SK-N-SH treated with all-trans-retinoic acid at 6 μM for 48 hours (cell line): ENCODE data around the gene OBP2A.
"Not testable (repeated sequence)": the region's sequence is repeated elsewhere in the genome, so short reads cannot be mapped to it uniquely, and the experiment has no call there.

Source experiments
- ATAC-seq: fragments of 200-7000 bp; cut with Tn5 transposase; 3 replicates; pipeline ENCODE4 v1.9.1; 2020; ENCODE audit warnings: mild to moderate bottlenecking, moderate library complexity
- BACH2 ChIP-seq: fragments of 250-450 bp; sonication (Bioruptor Pico); IDR thresholded peaks from 2 replicates; pipeline ENCODE4 v1.9.0; 2021; ENCODE audit warnings: mild to moderate bottlenecking, borderline replicate concordance
- CSDC2 ChIP-seq: fragments of 250-450 bp; sonication (Bioruptor Pico); IDR thresholded peaks from 2 replicates; pipeline ENCODE4 v1.5.0; 2020; ENCODE audit warnings: mild to moderate bottlenecking, moderate library complexity
- ESRRG ChIP-seq: fragments of 250-450 bp; sonication (Bioruptor Pico); IDR thresholded peaks from 2 replicates; pipeline ENCODE4 v1.6.1; 2021; ENCODE audit warnings: mild to moderate bottlenecking
- SNAI2 ChIP-seq: fragments of 250-450 bp; sonication (Bioruptor Pico); IDR thresholded peaks from 2 replicates; pipeline ENCODE4 v1.5.0; 2020; ENCODE audit warnings: mild to moderate bottlenecking, moderate library complexity
- TCF4 ChIP-seq: fragments of 250-450 bp; sonication (Bioruptor Pico); IDR thresholded peaks from 2 replicates; pipeline ENCODE4 v1.8.0; 2021; ENCODE audit warnings: mild to moderate bottlenecking, moderate library complexity, borderline replicate concordance
- TOX ChIP-seq: fragments of 250-450 bp; sonication (Bioruptor Pico); IDR thresholded peaks from 2 replicates; pipeline ENCODE4 v1.8.0; 2021; ENCODE audit warnings: mild to moderate bottlenecking, moderate library complexity, borderline replicate concordance
- TSHZ2 ChIP-seq: fragments of 250-450 bp; sonication (Bioruptor Pico); IDR thresholded peaks from 2 replicates; pipeline ENCODE4 v1.5.0; 2020; ENCODE audit warnings: mild to moderate bottlenecking, moderate library complexity
- ZFP3 ChIP-seq: fragments of 250-450 bp; sonication (Bioruptor Pico); IDR thresholded peaks from 2 replicates; pipeline ENCODE4 v1.5.0; 2020; ENCODE audit warnings: mild to moderate bottlenecking, moderate library complexity
- ZFP30 ChIP-seq: fragments of 450-650 bp; formaldehyde crosslinking; IDR thresholded peaks from 2 replicates; pipeline ENCODE4 v1.5.0; 2022; ENCODE audit warnings: mild to moderate bottlenecking, moderate library complexity
- ZNF70 ChIP-seq: fragments of 450-650 bp; formaldehyde crosslinking; IDR thresholded peaks from 2 replicates; pipeline ENCODE4 v1.5.0; 2020; ENCODE audit warnings: mild to moderate bottlenecking, moderate library complexity
- TF ChIP-seq, protein P1 (sequence below): fragments of 250-450 bp; sonication (Bioruptor Pico); IDR thresholded peaks from 2 replicates; pipeline ENCODE4 v1.5.1; 2021; ENCODE audit warnings: mild to moderate bottlenecking, moderate library complexity
- TF ChIP-seq, protein P2 (sequence below): fragments of 250-450 bp; sonication (Bioruptor Pico); IDR thresholded peaks from 2 replicates; pipeline ENCODE4 v1.5.1; 2020; ENCODE audit warnings: low read depth, mild to moderate bottlenecking, moderate library complexity

The OBP2A gene

DNA sequence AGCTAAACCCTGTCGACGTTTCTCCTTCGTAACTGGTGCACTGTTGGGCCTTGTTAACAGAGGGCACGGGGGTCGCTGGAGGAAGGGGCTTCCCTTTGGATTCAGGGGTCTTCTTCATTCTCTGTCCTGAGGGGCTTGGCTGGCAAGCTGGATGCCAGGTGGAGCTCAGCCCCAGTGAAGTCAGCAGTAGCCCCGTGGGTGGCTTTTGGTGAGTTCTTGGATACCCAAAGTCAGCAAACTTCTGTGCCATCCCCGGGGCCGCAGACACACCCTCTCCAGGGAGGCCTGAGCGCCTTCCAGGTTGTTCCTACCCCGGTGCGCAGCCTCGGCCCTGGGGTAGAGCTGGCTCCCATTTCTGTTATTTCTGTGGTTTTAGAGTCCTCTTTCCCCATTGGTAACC is 12.3 kb upstream of the OBP2A start:
- TF ChIP-seq ZFP3 (CRISPR knock-in tag) (no peak), ZNF70 (no peak)
- ATAC-seq, result no peak

DNA sequence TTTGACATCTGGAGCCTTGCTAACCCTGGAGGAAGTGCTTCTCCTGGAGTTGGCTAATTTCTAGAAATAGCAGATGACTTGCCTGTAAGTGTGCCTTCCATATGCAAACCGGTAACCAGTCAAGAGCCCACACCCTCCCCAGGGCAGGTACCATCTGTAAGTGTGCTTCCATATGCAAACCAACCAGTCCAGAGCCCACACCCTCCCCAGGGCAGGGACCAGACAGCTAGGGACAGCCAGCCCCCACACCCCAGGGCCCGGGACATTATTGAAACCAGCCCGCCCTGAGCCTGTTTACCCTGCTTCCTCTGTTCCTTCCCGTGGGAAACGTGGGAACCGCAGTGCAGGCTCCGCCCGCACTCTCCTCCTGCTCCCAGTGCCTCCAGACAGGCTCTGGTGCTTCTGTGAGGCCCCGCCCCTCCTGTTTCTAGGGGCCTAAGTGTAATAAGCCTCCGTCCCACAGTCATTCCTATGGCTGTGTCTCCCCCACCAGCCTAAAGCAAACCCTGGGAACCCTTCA is 11.7 kb upstream of the OBP2A start:
- ATAC-seq, result not testable (repeated sequence)

DNA sequence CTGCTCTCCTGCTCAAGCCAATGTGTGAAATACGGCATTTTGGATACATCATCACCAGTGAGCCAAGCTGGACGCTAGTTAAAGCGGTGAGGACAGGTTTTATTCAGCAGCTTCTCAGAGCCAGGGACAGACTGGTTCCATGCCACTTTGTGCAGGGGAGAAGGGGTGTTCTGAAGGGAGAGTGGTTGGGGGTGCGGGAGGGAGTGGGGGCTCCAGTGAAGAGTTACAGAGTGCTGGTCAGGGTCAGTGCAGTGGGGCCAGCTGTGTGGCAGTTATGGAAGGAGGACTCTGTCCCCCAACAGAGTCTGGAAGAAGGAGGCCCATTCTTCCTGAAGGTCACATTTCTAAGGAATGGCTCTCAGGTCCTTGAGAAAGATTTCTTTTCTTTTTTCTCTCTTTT is 11.1 kb upstream of the OBP2A start:
- not testable (repeated sequence) for ATAC-seq

DNA sequence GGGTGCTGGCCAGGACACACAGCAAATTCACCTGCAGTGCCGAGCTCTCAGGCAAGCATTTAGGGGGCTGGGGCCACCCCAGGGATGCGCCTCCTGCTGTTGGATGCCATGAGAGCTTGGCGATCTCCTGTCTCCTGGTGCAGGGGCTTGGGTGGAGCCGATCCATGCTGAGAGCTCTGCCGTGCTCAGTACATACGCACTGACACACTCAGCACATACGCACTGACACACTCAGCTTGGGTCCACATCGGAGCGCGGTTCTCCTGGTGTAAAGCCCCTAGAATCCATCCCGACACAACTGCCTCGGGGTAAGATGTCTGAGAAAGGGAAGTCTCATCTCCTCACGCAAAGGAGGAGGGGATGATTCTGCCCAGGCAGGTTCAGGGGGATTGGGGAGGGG is 10.3 kb upstream of the OBP2A start:
- ATAC-seq, result not testable (repeated sequence)

DNA sequence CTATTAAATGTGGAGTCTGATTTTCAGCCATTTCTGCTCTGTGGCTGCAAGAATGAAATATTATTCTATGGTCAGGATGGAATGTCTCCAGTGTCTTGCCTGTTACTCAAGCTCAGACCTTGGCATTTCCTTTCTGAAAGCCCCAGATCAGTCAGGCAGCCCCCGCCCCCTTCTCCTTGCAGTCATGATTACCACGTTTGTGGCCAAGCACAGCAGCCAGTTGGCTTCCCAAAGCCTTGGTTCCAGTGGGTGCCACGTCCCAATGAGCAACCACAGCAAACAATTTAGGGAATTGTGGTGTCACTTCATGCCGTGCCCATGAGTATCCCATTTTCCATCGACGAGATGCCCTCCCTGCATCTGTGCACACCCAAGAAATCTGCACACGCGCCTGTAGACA is 9.7 kb upstream of the OBP2A start:
- TF ChIP-seq, protein P1, sequence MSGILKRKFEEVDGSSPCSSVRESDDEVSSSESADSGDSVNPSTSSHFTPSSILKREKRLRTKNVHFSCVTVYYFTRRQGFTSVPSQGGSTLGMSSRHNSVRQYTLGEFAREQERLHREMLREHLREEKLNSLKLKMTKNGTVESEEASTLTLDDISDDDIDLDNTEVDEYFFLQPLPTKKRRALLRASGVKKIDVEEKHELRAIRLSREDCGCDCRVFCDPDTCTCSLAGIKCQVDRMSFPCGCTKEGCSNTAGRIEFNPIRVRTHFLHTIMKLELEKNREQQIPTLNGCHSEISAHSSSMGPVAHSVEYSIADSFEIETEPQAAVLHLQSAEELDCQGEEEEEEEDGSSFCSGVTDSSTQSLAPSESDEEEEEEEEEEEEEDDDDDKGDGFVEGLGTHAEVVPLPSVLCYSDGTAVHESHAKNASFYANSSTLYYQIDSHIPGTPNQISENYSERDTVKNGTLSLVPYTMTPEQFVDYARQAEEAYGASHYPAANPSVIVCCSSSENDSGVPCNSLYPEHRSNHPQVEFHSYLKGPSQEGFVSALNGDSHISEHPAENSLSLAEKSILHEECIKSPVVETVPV, result no peak
- TF ChIP-seq TSHZ2 (CRISPR knock-in tag), result no peak
- no peak for TF ChIP-seq SNAI2 (CRISPR knock-in tag)
- TF ChIP-seq ZFP30, result no peak
- no peak for TF ChIP-seq ZFP3 (CRISPR knock-in tag)
- TF ChIP-seq CSDC2 (CRISPR knock-in tag), result no peak
- no peak for TF ChIP-seq ESRRG
- no peak for TF ChIP-seq ZNF70
- TF ChIP-seq TOX (CRISPR knock-in tag), result no peak
- TF ChIP-seq, all 23 proteins: peak for 0
- ATAC-seq, result no peak

- not testable (repeated sequence) for ATAC-seq
Observed at GRCh38 chr9:135543262-135543894, 2.5 kb upstream of the OBP2A start.

DNA sequence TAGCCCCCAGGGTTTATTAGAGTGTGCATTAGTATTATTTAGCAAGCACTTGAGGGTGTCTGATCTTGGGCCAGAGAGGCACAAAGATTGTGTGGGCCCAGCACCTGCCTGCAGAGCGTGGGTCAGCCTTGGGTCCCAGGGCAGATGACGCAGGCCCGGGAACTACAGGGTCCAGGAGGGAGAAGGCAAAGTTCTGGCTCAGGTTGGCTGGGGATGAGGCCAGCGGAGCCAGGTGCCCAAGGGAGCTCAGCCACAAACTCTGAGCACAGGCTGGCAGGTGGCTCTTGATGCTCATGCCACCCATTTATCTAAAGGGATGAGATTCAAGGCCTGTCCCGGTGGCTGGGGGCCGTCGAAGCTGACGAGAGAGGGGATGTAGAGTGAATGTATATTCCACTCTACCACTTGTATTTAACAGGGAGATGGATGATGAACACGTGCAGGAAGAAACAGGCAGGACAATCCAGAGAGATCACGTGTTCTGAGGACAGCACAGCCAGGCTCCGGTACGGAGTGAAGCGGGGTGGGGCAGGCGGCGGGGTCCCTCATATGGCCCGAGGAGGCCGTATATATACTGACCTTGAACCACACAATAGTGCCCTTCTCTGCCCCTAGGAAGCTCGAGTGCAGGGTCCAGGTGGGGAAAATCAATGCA is 818 bp upstream of the OBP2A start:
- TF ChIP-seq BACH2 (CRISPR knock-in tag), result no peak
- TF ChIP-seq, all 23 proteins: peak for 0
- ATAC-seq, result no peak

More at GRCh38 chr9:135543262-135543894, 2.5 kb upstream of the OBP2A start:
- TF ChIP-seq, protein P2, sequence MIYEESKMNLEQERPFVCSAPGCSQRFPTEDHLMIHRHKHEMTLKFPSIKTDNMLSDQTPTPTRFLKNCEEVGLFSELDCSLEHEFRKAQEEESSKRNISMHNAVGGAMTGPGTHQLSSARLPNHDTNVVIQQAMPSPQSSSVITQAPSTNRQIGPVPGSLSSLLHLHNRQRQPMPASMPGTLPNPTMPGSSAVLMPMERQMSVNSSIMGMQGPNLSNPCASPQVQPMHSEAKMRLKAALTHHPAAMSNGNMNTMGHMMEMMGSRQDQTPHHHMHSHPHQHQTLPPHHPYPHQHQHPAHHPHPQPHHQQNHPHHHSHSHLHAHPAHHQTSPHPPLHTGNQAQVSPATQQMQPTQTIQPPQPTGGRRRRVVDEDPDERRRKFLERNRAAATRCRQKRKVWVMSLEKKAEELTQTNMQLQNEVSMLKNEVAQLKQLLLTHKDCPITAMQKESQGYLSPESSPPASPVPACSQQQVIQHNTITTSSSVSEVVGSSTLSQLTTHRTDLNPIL, result 0 out of 2 replicates have a peak, but pooled peaks have one; percentile 30
- peak; percentile 44; the same call in 1 of the 2 replicates for TF ChIP-seq TCF4 (CRISPR knock-in tag)

DNA sequence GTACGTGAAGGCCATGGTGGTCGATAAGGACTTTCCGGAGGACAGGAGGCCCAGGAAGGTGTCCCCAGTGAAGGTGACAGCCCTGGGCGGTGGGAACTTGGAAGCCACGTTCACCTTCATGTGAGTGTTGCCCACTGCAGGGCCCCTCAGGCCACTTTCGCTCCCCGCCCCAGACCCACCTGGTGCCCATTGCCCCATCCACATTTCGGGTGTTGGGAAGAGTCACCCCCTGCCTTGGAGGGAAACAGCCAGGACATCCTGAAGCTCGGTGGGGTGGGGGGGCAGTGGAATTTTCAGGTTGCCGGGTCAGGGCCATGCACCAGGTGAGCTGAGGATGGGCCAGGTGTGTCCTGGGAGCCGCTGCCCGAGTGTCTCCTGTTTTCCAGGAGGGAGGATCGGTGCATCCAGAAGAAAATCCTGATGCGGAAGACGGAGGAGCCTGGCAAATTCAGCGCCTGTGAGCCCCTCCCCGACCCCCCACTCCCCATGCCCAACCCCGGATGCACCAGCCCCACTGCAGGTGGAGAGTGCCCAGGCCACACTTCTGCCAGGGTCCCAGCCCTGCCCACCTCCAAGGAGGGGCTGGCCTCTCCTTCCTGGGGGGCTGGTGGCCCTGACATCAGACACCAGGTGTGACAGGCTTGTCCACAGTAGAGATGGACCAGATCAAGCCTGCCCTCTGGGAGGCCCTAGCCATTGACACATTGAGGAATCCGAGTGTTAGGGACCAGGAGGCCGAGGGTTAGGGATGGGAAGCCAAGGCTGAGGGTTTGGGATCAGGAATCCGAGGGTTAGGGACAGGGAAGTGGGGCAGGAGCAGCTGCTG is 1.1 kb downstream of the OBP2A start:
- ATAC-seq, result not testable (repeated sequence)
